PC-9 (cell line): ENCODE results near the gene BACH2. TPM values are rescaled to one million over a fixed set of nuclear protein-coding genes. Genes with fewer than 3 reads are reported as not detected.

ENCODE experiments used
- BruUV-seq: library from RNA; stranded (reverse); fragments of 400-500 nt; replicated peaks from 2 replicates; lab custom pipeline; 2021; lab: Mats Ljungman, UMichigan
- CTCF ChIA-PET: fragments of 300-600 bp; sonication (Branson Sonifier 250); formaldehyde crosslinking; loops from one replicate; lab custom pipeline; 2022; ENCODE audit warnings: antibody characterized with exemption; lab: Charles Lee
- POLR2A ChIA-PET: fragments of 300-600 bp; sonication (Branson Sonifier 250); formaldehyde crosslinking; loops from one replicate; lab custom pipeline; 2022; ENCODE audit warnings: antibody characterized with exemption; ENCODE audit not compliant: unreplicated experiment; lab: Charles Lee
- DNase-seq, 2 experiments: peaks; one replicate each; pipeline versions ENCODE4 v3.0.0 to v3.0.0-alpha.2; 2015 to 2022; ENCODE audit warnings: mixed read lengths in 1 of 2
- H2AFZ ChIP-seq: fragments of 200-600 bp; sonication (generic); 2 replicates; pipeline ENCODE4 v1.8.1; 2017; ENCODE audit warnings: antibody characterized with exemption
- H3F3A ChIP-seq: fragments of 200-600 bp; sonication (generic); 2 replicates; pipeline ENCODE4 v1.8.1; 2017; ENCODE audit warnings: antibody characterized with exemption, mild to moderate bottlenecking, low read depth; ENCODE audit not compliant: insufficient read depth
- H3K27ac ChIP-seq: fragments of 200-600 bp; sonication (generic); 2 replicates; pipeline ENCODE4 v1.6.1; 2016; ENCODE audit warnings: mixed run types
- H3K27me3 ChIP-seq: fragments of 200-600 bp; sonication (generic); 2 replicates; pipeline ENCODE4 v1.6.1; 2016; ENCODE audit warnings: low read depth, mixed run types; ENCODE audit not compliant: insufficient read depth
- H3K36me3 ChIP-seq: fragments of 200-600 bp; sonication (generic); 2 replicates; pipeline ENCODE4 v1.6.1; 2016; ENCODE audit warnings: low read depth, mixed run types
- H3K4me1 ChIP-seq: fragments of 200-600 bp; sonication (generic); replicated peaks from 2 replicates; pipeline ENCODE4 v1.6.1; 2016; ENCODE audit warnings: mixed run types; ENCODE audit not compliant: insufficient read depth
- H3K4me2 ChIP-seq: fragments of 200-600 bp; sonication (generic); 2 replicates; pipeline ENCODE4 v1.6.1; 2017; ENCODE audit warnings: mixed run types
- H3K4me3 ChIP-seq: fragments of 200-600 bp; sonication (generic); 2 replicates; pipeline ENCODE4 v1.6.1; 2016; ENCODE audit warnings: mixed run types
- H3K79me2 ChIP-seq: fragments of 200-600 bp; sonication (generic); 2 replicates; pipeline ENCODE4 v1.6.1; 2017; ENCODE audit warnings: low read depth, mixed run types
- H3K9me2 ChIP-seq: fragments of 200-600 bp; sonication (generic); 2 replicates; pipeline ENCODE4 v1.8.1; 2017; ENCODE audit warnings: mild to moderate bottlenecking; ENCODE audit not compliant: insufficient read depth
- H3K9me3 ChIP-seq: fragments of 200-600 bp; sonication (generic); 2 replicates; pipeline ENCODE4 v1.8.1; 2016; ENCODE audit warnings: low read depth; ENCODE audit not compliant: insufficient read depth
- H4K20me1 ChIP-seq: fragments of 200-600 bp; sonication (generic); 2 replicates; pipeline ENCODE4 v1.8.1; 2017; ENCODE audit not compliant: insufficient read depth
- EZH2 ChIP-seq: fragments of 200-600 bp; sonication (generic); IDR thresholded peaks from 2 replicates; pipeline ENCODE4 v1.8.0; 2017; ENCODE audit warnings: antibody characterized with exemption, low read depth
- intact Hi-C: fragments of 100-400 bp; cut with micrococcal nuclease; formaldehyde crosslinking; loops from one replicate; pipeline ENCODE4 v1.10.0; 2022; ENCODE audit not compliant: unreplicated experiment
- total RNA-seq: library from RNA; stranded (reverse); gene quantifications from 2 replicates; pipeline ENCODE4 v1.2.3, GENCODE V29; 2021
- TF ChIP-seq, protein P1 (sequence below): fragments of 200-600 bp; sonication (generic); conservative IDR thresholded peaks from 2 replicates; pipeline ENCODE4 v1.6.1; 2017; ENCODE audit warnings: mixed run types, antibody characterized with exemption, mild to moderate bottlenecking, moderate library complexity

Gene BACH2
- total RNA-seq, 1 experiment from 2014 or later = 2.3 TPM

DNA sequence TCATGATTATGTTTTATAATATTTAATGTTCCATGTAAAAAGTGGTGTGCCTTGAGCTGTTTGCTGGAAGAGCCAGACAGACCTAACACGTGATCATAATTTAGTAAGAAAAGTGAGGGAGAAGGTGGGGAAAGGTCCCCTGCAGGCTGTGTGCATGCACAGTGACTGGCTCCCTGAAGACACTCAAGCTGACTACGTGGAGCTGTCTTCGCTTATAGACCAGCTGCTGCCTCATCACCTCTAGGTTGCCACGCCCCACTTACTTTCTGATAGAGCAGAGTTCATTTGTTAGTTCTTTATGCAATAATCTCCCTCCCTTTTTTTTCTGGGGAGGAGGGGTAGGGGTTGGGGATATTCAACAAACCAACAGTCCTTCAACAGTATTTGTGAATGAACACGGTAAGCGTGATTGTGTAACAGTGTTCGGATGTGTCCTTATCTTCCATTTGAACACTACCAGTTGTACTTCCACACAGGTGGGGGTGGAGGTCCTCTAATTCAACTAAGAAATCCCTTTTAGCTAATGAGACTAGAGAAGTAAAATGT lies 157.3 kb downstream of the BACH2 start:
- Histone ChIP-seq H2AFZ (no peak overlapping the region), H3K27me3 (no peaks in the 10 kb centered on the region), H3K36me3 (no peaks in the 10 kb centered on the region), H3K79me2 (no peaks in the 10 kb centered on the region), H3K27ac (no peak overlapping the region), H3F3A (no peaks in the 10 kb centered on the region), H3K9me3 (no peaks in the 10 kb centered on the region), H3K4me3 (no peak overlapping the region), H4K20me1 (no peaks in the 10 kb centered on the region), H3K4me2 (no peak overlapping the region), H3K9me2 (no peaks in the 10 kb centered on the region), H3K4me1 (no peaks in the 10 kb centered on the region)
- BruUV-seq = no TSS peak
- ChIA-PET CTCF (no interaction called here), POLR2A (no interaction called here)
- intact Hi-C loops = no loop called here
- no peak for DNase-seq
- TF ChIP-seq EZH2 = no peak
- TF ChIP-seq, protein P1, sequence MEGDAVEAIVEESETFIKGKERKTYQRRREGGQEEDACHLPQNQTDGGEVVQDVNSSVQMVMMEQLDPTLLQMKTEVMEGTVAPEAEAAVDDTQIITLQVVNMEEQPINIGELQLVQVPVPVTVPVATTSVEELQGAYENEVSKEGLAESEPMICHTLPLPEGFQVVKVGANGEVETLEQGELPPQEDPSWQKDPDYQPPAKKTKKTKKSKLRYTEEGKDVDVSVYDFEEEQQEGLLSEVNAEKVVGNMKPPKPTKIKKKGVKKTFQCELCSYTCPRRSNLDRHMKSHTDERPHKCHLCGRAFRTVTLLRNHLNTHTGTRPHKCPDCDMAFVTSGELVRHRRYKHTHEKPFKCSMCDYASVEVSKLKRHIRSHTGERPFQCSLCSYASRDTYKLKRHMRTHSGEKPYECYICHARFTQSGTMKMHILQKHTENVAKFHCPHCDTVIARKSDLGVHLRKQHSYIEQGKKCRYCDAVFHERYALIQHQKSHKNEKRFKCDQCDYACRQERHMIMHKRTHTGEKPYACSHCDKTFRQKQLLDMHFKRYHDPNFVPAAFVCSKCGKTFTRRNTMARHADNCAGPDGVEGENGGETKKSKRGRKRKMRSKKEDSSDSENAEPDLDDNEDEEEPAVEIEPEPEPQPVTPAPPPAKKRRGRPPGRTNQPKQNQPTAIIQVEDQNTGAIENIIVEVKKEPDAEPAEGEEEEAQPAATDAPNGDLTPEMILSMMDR = no peak

- ChIA-PET POLR2A (interaction anchor here (0.6 kb wide), 1 partner anchor 72 kb away, joined by 5 read pairs; no protein-coding TSS in a partner anchor), CTCF (no interaction called here)
- intact Hi-C loops = no loop called here
- no TSS peak for BruUV-seq
- no peaks in the 10 kb centered on the region for H3K27me3 ChIP-seq
- no peak overlapping the region for H2AFZ ChIP-seq
- no peaks in the 10 kb centered on the region for H3F3A ChIP-seq
- H3K79me2 ChIP-seq = no peaks in the 10 kb centered on the region
- no peaks in the 10 kb centered on the region for H3K9me3 ChIP-seq
- H3K4me3 ChIP-seq = no peak overlapping the region
- H3K36me3 ChIP-seq = no peaks in the 10 kb centered on the region
- TF ChIP-seq EZH2 = no peak
- TF ChIP-seq, protein P1 = no peak
- H3K9me2 ChIP-seq = no peaks in the 10 kb centered on the region
- DNase-seq = no peak
- H3K4me1 ChIP-seq = no peaks in the 10 kb centered on the region
- H4K20me1 ChIP-seq = no peaks in the 10 kb centered on the region
- no peak overlapping the region for H3K4me2 ChIP-seq
- H3K27ac ChIP-seq = no peak overlapping the region
These were observed 159.6 kb downstream of the BACH2 start for GRCh38 chr6:90136837-90137568.

DNA sequence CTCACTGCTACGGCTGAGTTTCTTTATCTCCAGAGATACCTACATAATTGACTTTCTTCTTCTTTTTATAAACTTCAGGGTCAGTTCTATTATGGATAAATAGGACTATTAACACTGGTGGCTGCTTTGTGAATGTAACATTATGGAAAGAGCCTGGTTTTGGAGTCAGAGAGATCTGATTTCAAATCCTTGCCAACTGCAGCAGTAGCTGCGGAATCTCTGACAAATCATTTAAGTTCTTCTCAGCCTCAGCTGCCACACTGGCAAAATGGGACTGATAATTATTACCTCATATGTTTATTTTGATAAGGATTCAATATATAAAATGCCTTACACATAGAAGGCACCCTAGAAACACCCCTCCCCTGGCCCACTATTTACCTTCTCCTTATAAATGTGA lies 160.5 kb downstream of the BACH2 start:
- Histone ChIP-seq H3K27ac (no peak overlapping the region), H3K4me2 (no peak overlapping the region), H4K20me1 (no peaks in the 10 kb centered on the region), H3K4me3 (no peak overlapping the region), H3K4me1 (no peaks in the 10 kb centered on the region), H3K79me2 (no peaks in the 10 kb centered on the region), H3K9me2 (no peaks in the 10 kb centered on the region), H3K27me3 (no peaks in the 10 kb centered on the region), H3F3A (no peaks in the 10 kb centered on the region), H2AFZ (no peak overlapping the region), H3K9me3 (no peaks in the 10 kb centered on the region), H3K36me3 (no peaks in the 10 kb centered on the region)
- intact Hi-C loops = no loop called here
- ChIA-PET CTCF (no interaction called here), POLR2A (interaction anchor here (0.6 kb wide), 1 partner anchor 71 kb away, joined by 5 read pairs; no protein-coding TSS in a partner anchor)
- no peak for DNase-seq
- no TSS peak for BruUV-seq
- TF ChIP-seq, protein P1 = no peak
- no peak for TF ChIP-seq EZH2
